Fibroblast of skin of right biceps (primary cell): ENCODE data around the gene RELL1.
"Not testable (repeated sequence)": the region's sequence is repeated elsewhere in the genome, so short reads cannot be mapped to it uniquely, and the experiment has no call there.

Experiments used
- DNase-seq: peaks from one replicate; pipeline ENCODE4 v3.0.0-alpha.2; 2013

Gene RELL1

GRCh38 chr4:37690976-37691375 is 4.8 kb upstream of the RELL1 start:
- DNase-seq, result peak; percentile 53

- DNase-seq, result no peak
Observed at GRCh38 chr4:37689353-37690095, 3.3 kb upstream of the RELL1 start.

- no peak for DNase-seq
Observed at GRCh38 chr4:37687681-37688080, 1.5 kb upstream of the RELL1 start.

GRCh38 chr4:37687194-37687562 is 1.0 kb upstream of the RELL1 start:
- no peak for DNase-seq

- peak; percentile 44 for DNase-seq
Observed at GRCh38 chr4:37685823-37686372, 278 bp downstream of the RELL1 start.

- peak; percentile 45 for DNase-seq
Observed at GRCh38 chr4:37685161-37685822, 884 bp downstream of the RELL1 start.

GRCh38 chr4:37684154-37684553 is 2.0 kb downstream of the RELL1 start:
- DNase-seq, result no peak

- DNase-seq, result no peak
Observed at GRCh38 chr4:37682701-37683401, 3.3 kb downstream of the RELL1 start.

- DNase-seq, result no peak
Observed at GRCh38 chr4:37680089-37680488, 6.1 kb downstream of the RELL1 start.

GRCh38 chr4:37679301-37679700 is 6.9 kb downstream of the RELL1 start:
- DNase-seq, result no peak

- DNase-seq, result peak; percentile 34
Observed at GRCh38 chr4:37678624-37679023, 7.6 kb downstream of the RELL1 start.

GRCh38 chr4:37675587-37676290 is 10.4 kb downstream of the RELL1 start:
- no peak for DNase-seq

GRCh38 chr4:37674439-37674838 is 11.7 kb downstream of the RELL1 start:
- no peak for DNase-seq

GRCh38 chr4:37673538-37674192 is 12.5 kb downstream of the RELL1 start:
- no peak for DNase-seq

- no peak for DNase-seq
Observed at GRCh38 chr4:37671072-37671471, 15.1 kb downstream of the RELL1 start.

- DNase-seq, result no peak
Observed at GRCh38 chr4:37670249-37670648, 15.9 kb downstream of the RELL1 start.

GRCh38 chr4:37669124-37669523 is 17.1 kb downstream of the RELL1 start:
- DNase-seq, result not testable (repeated sequence)

- no peak for DNase-seq
Observed at GRCh38 chr4:37667197-37668100, 18.7 kb downstream of the RELL1 start.

GRCh38 chr4:37666625-37667071 is 19.5 kb downstream of the RELL1 start:
- peak; percentile 90 for DNase-seq

- DNase-seq, result no peak
Observed at GRCh38 chr4:37665333-37666320, 20.5 kb downstream of the RELL1 start.
